OCI-M2 (cell line): Measurements from ENCODE around the gene PLP2.
A peak's percentile ranks its signal among the peaks of the same experiment; 100 is the strongest.

Experiments
- DNase-seq: peaks from one replicate; lab custom pipeline; 2025; ENCODE audit not compliant: unreplicated experiment; lab: John Stamatoyannopoulos, UW

The PLP2 gene

GRCh38 chrX:49186125-49187027 is 14.7 kb downstream of the PLP2 start, which contains the start of gene PRICKLE3:
Gene PRICKLE3, minus strand, starts transcription at chrX:49186373. Its CDS starts 76 bp downstream, at chrX:49186297.
- DNase-seq = no peak

GRCh38 chrX:49187028-49187394 is 15.3 kb downstream of the PLP2 start:
- no peak for DNase-seq

- no peak for DNase-seq
These were observed 15.8 kb downstream of the PLP2 start for GRCh38 chrX:49187526-49187925.

- no peak for DNase-seq
These were observed 16.9 kb downstream of the PLP2 start for GRCh38 chrX:49188468-49189076.

- no peak for DNase-seq
These were observed 17.9 kb downstream of the PLP2 start for GRCh38 chrX:49189606-49190005.

- peak; percentile 97 for DNase-seq
These were observed 19.3 kb downstream of the PLP2 start for GRCh38 chrX:49190821-49191573.

- DNase-seq = no peak
These were observed 19.9 kb downstream of the PLP2 start for GRCh38 chrX:49191574-49192011.

- no peak for DNase-seq
These were observed 21.1 kb downstream of the PLP2 start for GRCh38 chrX:49192722-49193328.

GRCh38 chrX:49193542-49193964 is 21.9 kb downstream of the PLP2 start:
- DNase-seq = no peak

- DNase-seq = no peak
These were observed 25.9 kb downstream of the PLP2 start for GRCh38 chrX:49197543-49198087.

GRCh38 chrX:49198540-49199314 is 27.0 kb downstream of the PLP2 start:
- no peak for DNase-seq

GRCh38 chrX:49199315-49199595 is 27.6 kb downstream of the PLP2 start:
- no peak for DNase-seq

GRCh38 chrX:49199906-49200771 is 28.4 kb downstream of the PLP2 start, which contains the start of gene SYP:
Gene SYP, minus strand, starts transcription at chrX:49200193. Its CDS starts 7 bp downstream, at chrX:49200186.
- DNase-seq = peak; percentile 79

GRCh38 chrX:49202022-49202421 is 30.3 kb downstream of the PLP2 start:
- no peak for DNase-seq

GRCh38 chrX:49203536-49203935 is 31.8 kb downstream of the PLP2 start:
- no peak for DNase-seq

- no peak for DNase-seq
These were observed 32.3 kb downstream of the PLP2 start for GRCh38 chrX:49204017-49204416.

- DNase-seq = no peak
These were observed 33.0 kb downstream of the PLP2 start for GRCh38 chrX:49204709-49205108.

GRCh38 chrX:49205443-49205842 is 33.7 kb downstream of the PLP2 start:
- no peak for DNase-seq

- DNase-seq = no peak
These were observed 34.8 kb downstream of the PLP2 start for GRCh38 chrX:49206543-49206942.
